WTC11 (cell line): Measurements from ENCODE around the gene APCDD1.

Experiments used
- ATF1 ChIP-seq: sonication (generic); formaldehyde crosslinking; IDR thresholded peaks from 2 replicates; pipeline ENCODE4 v1.8.1; 2023; ENCODE audit warnings: mild to moderate bottlenecking, moderate library complexity, missing genetic modification reagents
- CTCF ChIP-seq: fragments of 200-600 bp; IDR thresholded peaks from 2 replicates; pipeline ENCODE4 v1.8.0; 2022; ENCODE audit warnings: antibody characterized with exemption
- E2F4 ChIP-seq: sonication (generic); formaldehyde crosslinking; IDR thresholded peaks from 2 replicates; pipeline ENCODE4 v1.8.1; 2022; ENCODE audit warnings: low read depth, mild to moderate bottlenecking, moderate library complexity, missing genetic modification reagents, borderline replicate concordance
- EMX1 ChIP-seq: fragments of 250-450 bp; sonication (Bioruptor Pico); IDR thresholded peaks from 2 replicates; pipeline ENCODE4 v1.8.0; 2021; ENCODE audit warnings: mild to moderate bottlenecking
- FOXP1 ChIP-seq: sonication (generic); formaldehyde crosslinking; IDR thresholded peaks from 2 replicates; pipeline ENCODE4 v1.8.0; 2022; ENCODE audit warnings: missing genetic modification reagents, mild to moderate bottlenecking, moderate library complexity, borderline replicate concordance
- HMGA2 ChIP-seq: fragments of 250-450 bp; sonication (Bioruptor Pico); IDR thresholded peaks from 2 replicates; pipeline ENCODE4 v1.4.0; 2021; ENCODE audit warnings: mild to moderate bottlenecking, moderate library complexity
- MXD4 ChIP-seq: fragments of 250-450 bp; sonication (Bioruptor Pico); IDR thresholded peaks from 2 replicates; pipeline ENCODE4 v1.8.0; 2021; ENCODE audit warnings: mild to moderate bottlenecking, moderate library complexity, borderline replicate concordance
- NR1H2 ChIP-seq: sonication (generic); formaldehyde crosslinking; IDR thresholded peaks from 2 replicates; pipeline ENCODE4 v1.9.0; 2021; ENCODE audit warnings: mild to moderate bottlenecking, moderate library complexity, missing genetic modification reagents
- NR3C1 ChIP-seq: sonication (generic); formaldehyde crosslinking; conservative IDR thresholded peaks from 2 replicates; pipeline ENCODE4 v1.8.1; 2023; ENCODE audit warnings: low read depth, mild to moderate bottlenecking, missing genetic modification reagents
- SP1 ChIP-seq: sonication (generic); formaldehyde crosslinking; conservative IDR thresholded peaks from 2 replicates; pipeline ENCODE4 v1.8.1; 2022; ENCODE audit warnings: missing genetic modification reagents
- ZNF512 ChIP-seq: sonication (generic); formaldehyde crosslinking; IDR thresholded peaks from 2 replicates; pipeline ENCODE4 v1.8.1; 2022; ENCODE audit warnings: missing genetic modification reagents, borderline replicate concordance

- TF ChIP-seq ATF1 (CRISPR knock-in tag) (no peak), CTCF (no peak), SP1 (no peak), NR1H2 (no peak), ZNF512 (no peak), E2F4 (no peak), NR3C1 (CRISPR knock-in tag) (no peak), FOXP1 (CRISPR knock-in tag) (no peak), MXD4 (CRISPR knock-in tag) (no peak), EMX1 (CRISPR knock-in tag) (no peak), HMGA2 (CRISPR knock-in tag) (no peak)
Measured at GRCh38 chr18:10465174-10465939, 10.9 kb downstream of the APCDD1 start.
